ENCODE data around the gene USP7.

GRCh38 chr16:8849411-8850011, 114.2 kb downstream of the USP7 start:
- TF ChIP-seq CTCF (IDR thresholded peaks at IDR 0.05) (no peak), POLR2A (IDR thresholded peaks at IDR 0.05; ENCODE audit: low read depth) (no peak), EP300 (IDR thresholded peaks at IDR 0.05) (no peak), POLR2AphosphoS5 (IDR thresholded peaks at IDR 0.05) (no peak)

Measured in esophagus muscularis mucosa (tissue), 4 donors.